D721Med (cell line): ENCODE results near the gene NPIPA8.
"Not testable (repeated sequence)": the region's sequence is repeated elsewhere in the genome, so short reads cannot be mapped to it uniquely, and the experiment has no call there.

ENCODE experiments used
- DNase-seq: peaks from one replicate; pipeline ENCODE4 v3.0.0; 2011; ENCODE audit warnings: low spot score; ENCODE audit not compliant: insufficient read length
- FAIRE-seq: peaks from 2 replicates; lab custom pipeline; 2011; peaks lifted over from hg19 to GRCh38; lab: Jason Lieb, UNC

NPIPA8 gene

GRCh38 chr16:18290959-18291358 is 45.6 kb downstream of the NPIPA8 start:
- FAIRE-seq, DNase-seq: not testable (repeated sequence)

DNA sequence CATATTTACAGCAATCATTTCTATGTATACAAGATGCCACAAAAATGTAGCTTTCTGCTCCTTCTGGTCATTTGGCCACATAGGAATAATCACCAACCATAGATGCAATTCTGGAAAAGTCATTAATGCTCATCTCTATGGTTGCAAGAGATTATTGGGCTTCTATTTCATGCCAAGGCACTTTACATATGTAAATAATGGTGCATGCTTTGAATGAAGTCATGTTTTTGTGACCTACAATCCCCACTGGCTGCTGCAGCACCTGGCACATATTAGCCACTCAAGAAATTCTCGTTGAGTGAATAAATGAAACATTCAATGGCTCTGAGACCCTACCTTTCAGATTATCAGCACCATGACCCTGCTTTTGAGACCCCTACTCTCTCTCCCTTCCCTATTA is 50.2 kb downstream of the NPIPA8 start:
- not testable (repeated sequence) for FAIRE-seq, DNase-seq

DNA sequence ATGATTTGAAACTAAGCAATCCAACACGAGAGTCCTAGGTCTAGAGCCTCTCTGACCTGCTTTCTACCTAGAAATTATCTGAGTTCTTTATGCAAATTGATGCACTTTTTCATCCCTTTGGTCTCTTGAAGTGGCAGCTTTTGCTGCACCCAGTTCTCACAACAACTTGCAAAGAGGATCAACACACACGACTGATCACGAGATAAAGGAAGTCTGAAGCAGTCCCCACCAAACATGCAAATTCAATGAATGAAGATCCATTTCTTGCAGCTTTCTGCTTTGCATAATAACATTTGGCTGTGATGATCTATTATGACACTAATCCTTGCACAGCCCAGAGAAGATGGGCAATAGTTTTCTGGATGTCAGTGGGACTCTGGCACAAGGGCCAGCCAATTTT is 56.2 kb downstream of the NPIPA8 start:
- FAIRE-seq, DNase-seq: not testable (repeated sequence)

- not testable (repeated sequence) for DNase-seq, FAIRE-seq
Observed at GRCh38 chr16:18276756-18277155, 59.8 kb downstream of the NPIPA8 start.

GRCh38 chr16:18270171-18270570 is 66.4 kb downstream of the NPIPA8 start:
- DNase-seq, FAIRE-seq: not testable (repeated sequence)
